NCI-H1930 (cell line): ENCODE measurements around the gene PTPRJ.

Experiments
- DNase-seq, 2 experiments: peaks; one replicate each; lab custom pipeline; 2025; lab: John Stamatoyannopoulos, UW

PTPRJ gene

GRCh38 chr11:47995360-47995769 is 15.0 kb downstream of the PTPRJ start:
- DNase-seq: no peak

- no peak for DNase-seq
Observed at GRCh38 chr11:47997063-47998053, 17.0 kb downstream of the PTPRJ start.

- DNase-seq: no peak
Observed at GRCh38 chr11:47998345-47998732, 18.0 kb downstream of the PTPRJ start.

GRCh38 chr11:47998733-47999359 is 18.5 kb downstream of the PTPRJ start:
- no peak for DNase-seq

GRCh38 chr11:48000432-48000831 is 20.1 kb downstream of the PTPRJ start:
- DNase-seq: no peak

- DNase-seq: no peak
Observed at GRCh38 chr11:48001438-48002021, 21.2 kb downstream of the PTPRJ start.

- DNase-seq: no peak
Observed at GRCh38 chr11:48002561-48002960, 22.2 kb downstream of the PTPRJ start.

- DNase-seq: no peak
Observed at GRCh38 chr11:48003926-48004325, 23.6 kb downstream of the PTPRJ start.

GRCh38 chr11:48004456-48004855 is 24.1 kb downstream of the PTPRJ start:
- DNase-seq: no peak

GRCh38 chr11:48005136-48005535 is 24.8 kb downstream of the PTPRJ start:
- DNase-seq: no peak

GRCh38 chr11:48005831-48006270 is 25.5 kb downstream of the PTPRJ start:
- no peak for DNase-seq

- DNase-seq: no peak
Observed at GRCh38 chr11:48006301-48006992, 26.1 kb downstream of the PTPRJ start.

- DNase-seq: no peak
Observed at GRCh38 chr11:48007677-48008076, 27.3 kb downstream of the PTPRJ start.

GRCh38 chr11:48008951-48009270 is 28.6 kb downstream of the PTPRJ start:
- no peak for DNase-seq

GRCh38 chr11:48011102-48011797 is 30.9 kb downstream of the PTPRJ start:
- DNase-seq: no peak

GRCh38 chr11:48011798-48012391 is 31.5 kb downstream of the PTPRJ start:
- no peak for DNase-seq

- DNase-seq: no peak
Observed at GRCh38 chr11:48013269-48013901, 33.0 kb downstream of the PTPRJ start.

- DNase-seq: no peak
Observed at GRCh38 chr11:48014917-48015316, 34.6 kb downstream of the PTPRJ start.

GRCh38 chr11:48017105-48017830 is 36.9 kb downstream of the PTPRJ start:
- no peak for DNase-seq
